ENCODE results near the gene SHKBP1. TPM values are rescaled to one million over a fixed set of nuclear protein-coding genes. Genes with fewer than 3 reads are reported as not detected.

The SHKBP1 gene
- total RNA-seq, 4 donors from 2014 or later: 33.3 to 52.1 (median 42.9) TPM

DNA sequence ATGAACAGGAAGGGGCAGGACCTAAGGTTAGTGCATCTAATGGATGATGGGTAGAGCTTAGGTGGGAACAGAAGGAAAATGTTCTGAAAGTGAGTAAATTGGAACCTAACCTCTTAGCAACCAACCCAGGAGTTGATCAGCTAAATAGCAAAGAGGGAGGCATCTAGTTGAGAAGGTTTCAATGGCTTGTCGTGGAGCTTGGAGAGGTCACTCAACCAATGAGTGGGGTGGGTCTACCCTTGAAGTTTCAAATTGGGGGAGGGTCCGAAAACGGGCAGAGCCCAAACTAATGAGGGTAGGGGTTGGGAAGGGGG lies 5.7 kb upstream of the SHKBP1 start:
- no peak overlapping the region for H3K27ac ChIP-seq
- 31 to 38% methylated on average over 3 of the region's 3 CpGs for WGBS, 2 donors
- H3K4me1 ChIP-seq: peaks cover 10 to 13% of the 10 kb centered on the region in 2 donors
- intact Hi-C loops (cut with DNase I): no loop called here
- no peaks in the 10 kb centered on the region for H3K36me3 ChIP-seq
- no peaks in the 10 kb centered on the region for H3K9me3 ChIP-seq
- H3K27me3 ChIP-seq: peaks cover 17% of the 10 kb centered on the region
- H3K4me3 ChIP-seq (replicated peaks in 1 of 3): no peak overlapping the region
- TF ChIP-seq POLR2A (IDR thresholded peaks at IDR 0.05): no peak
- TF ChIP-seq, protein P1, sequence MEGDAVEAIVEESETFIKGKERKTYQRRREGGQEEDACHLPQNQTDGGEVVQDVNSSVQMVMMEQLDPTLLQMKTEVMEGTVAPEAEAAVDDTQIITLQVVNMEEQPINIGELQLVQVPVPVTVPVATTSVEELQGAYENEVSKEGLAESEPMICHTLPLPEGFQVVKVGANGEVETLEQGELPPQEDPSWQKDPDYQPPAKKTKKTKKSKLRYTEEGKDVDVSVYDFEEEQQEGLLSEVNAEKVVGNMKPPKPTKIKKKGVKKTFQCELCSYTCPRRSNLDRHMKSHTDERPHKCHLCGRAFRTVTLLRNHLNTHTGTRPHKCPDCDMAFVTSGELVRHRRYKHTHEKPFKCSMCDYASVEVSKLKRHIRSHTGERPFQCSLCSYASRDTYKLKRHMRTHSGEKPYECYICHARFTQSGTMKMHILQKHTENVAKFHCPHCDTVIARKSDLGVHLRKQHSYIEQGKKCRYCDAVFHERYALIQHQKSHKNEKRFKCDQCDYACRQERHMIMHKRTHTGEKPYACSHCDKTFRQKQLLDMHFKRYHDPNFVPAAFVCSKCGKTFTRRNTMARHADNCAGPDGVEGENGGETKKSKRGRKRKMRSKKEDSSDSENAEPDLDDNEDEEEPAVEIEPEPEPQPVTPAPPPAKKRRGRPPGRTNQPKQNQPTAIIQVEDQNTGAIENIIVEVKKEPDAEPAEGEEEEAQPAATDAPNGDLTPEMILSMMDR (IDR thresholded peaks at IDR 0.05): no peak
- DNase-seq: no peak

DNA sequence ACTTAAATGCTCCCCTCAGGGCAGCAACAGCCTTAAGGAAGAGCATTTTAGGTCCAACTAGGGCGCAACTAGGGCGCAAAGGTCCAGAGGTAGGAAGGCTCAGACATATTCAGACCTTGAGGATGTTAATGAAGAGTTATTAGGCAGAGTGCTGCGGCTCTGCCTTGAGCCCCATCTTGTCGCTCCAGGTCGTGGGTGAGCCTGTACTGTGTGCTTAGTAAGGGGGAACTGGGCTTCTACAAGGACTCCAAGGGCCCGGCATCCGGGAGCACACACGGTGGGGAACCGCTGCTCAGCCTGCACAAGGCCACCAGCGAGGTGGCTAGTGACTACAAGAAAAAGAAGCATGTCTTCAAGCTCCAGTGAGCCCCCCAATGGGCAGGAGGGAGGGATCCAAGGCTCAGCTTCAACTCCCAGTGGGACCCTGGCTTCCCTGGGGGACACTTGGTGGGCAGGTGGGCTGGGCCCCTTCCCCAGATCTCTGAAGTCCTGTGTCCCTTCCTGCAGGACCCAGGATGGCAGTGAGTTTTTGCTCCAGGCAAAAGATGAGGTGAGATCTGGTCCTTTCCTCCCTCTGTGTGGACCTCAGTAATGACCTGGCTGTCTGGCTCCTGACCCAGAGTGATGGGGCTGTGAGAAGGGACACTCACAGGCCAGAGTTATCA lies 4.7 kb upstream of the SHKBP1 start:
- no peak overlapping the region for H3K4me3 ChIP-seq (replicated peaks in 1 of 3)
- no peaks in the 10 kb centered on the region for H3K36me3 ChIP-seq
- intact Hi-C loops (cut with DNase I): no loop called here
- H3K9me3 ChIP-seq: no peaks in the 10 kb centered on the region
- H3K27me3 ChIP-seq: peaks cover 9% of the 10 kb centered on the region
- 86 to 93% methylated on average over 10 of the region's 10 CpGs for WGBS, 2 donors
- DNase-seq: no peak
- no peak for TF ChIP-seq POLR2A (IDR thresholded peaks at IDR 0.05)
- TF ChIP-seq, protein P1 (IDR thresholded peaks at IDR 0.05): no peak
- peaks cover 10 to 13% of the 10 kb centered on the region in 2 donors for H3K4me1 ChIP-seq
- no peak overlapping the region for H3K27ac ChIP-seq

DNA sequence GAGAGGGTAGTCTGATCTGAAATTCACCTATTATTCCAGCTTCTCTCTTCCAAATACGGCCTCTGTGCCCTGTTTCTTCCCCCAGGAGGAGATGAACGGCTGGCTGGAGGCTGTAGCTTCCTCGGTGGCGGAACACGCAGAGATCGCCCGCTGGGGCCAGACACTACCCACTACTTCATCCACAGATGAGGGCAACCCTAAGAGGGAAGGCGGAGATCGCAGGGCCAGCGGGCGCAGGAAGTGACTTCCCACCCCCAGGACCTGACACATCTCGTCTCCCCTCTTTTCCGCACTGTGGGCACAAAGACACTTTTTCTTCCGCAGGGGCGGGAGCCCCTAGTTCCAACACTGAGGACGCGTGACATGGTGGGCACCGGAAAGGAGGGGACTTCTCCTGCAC lies 1.3 kb upstream of the SHKBP1 start:
- Histone ChIP-seq H3K27me3 (no peaks in the 10 kb centered on the region), H3K4me1 (peaks cover 6 to 10% of the 10 kb centered on the region in 2 donors), H3K36me3 (peaks cover 3 to 4% of the 10 kb centered on the region in 2 donors), H3K4me3 (replicated peaks in 1 of 3) (no peak overlapping the region), H3K9me3 (no peaks in the 10 kb centered on the region), H3K27ac (no peak overlapping the region)
- DNase-seq: no peak
- TF ChIP-seq, protein P1 (IDR thresholded peaks at IDR 0.05): no peak
- no peak for TF ChIP-seq POLR2A (IDR thresholded peaks at IDR 0.05)
- 66 to 74% methylated on average over 18 of the region's 18 CpGs for WGBS, 2 donors
- intact Hi-C loops (cut with DNase I): no loop called here

DNA sequence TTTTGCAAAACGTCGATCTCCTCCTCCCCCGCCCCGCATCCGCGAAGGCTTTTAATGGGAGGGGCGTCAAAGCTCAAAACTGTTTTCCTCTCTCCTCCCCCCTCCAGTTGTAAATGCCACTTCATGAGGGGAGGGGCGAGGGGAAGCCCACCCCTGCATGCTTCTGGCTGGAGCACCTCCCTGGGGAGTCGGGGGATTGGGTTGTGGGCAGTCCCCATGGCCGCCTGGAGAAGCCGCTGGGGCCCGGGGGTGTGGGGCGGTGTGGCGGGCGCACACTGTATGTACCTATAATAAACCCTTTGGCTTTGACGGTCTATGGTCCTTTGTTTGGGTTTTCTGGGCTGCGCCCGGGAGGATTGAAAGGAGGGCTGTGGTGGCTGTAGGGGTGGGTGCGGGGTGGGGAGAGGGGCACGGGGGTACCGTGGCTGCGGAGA lies 505 bp upstream of the SHKBP1 start:
- TF ChIP-seq, protein P1 (IDR thresholded peaks at IDR 0.05): no peak
- TF ChIP-seq POLR2A (IDR thresholded peaks at IDR 0.05): no peak
- Histone ChIP-seq H3K27ac (peak overlapping the region in 1 of 3 donors; percentile 58), H3K27me3 (no peaks in the 10 kb centered on the region), H3K36me3 (peaks cover 5 to 11% of the 10 kb centered on the region in 2 donors), H3K4me3 (replicated peaks in 1 of 3) (peak overlapping the region in 1 of 3 donors; percentile 54), H3K9me3 (no peaks in the 10 kb centered on the region), H3K4me1 (peaks cover 6 to 10% of the 10 kb centered on the region in 2 donors)
- peak in 1 of 2 donors; percentile 12 for DNase-seq
- 2 to 4% methylated on average over 19 to 22 of the region's 22 CpGs for WGBS, 2 donors
- intact Hi-C loops (cut with DNase I): no loop called here

DNA sequence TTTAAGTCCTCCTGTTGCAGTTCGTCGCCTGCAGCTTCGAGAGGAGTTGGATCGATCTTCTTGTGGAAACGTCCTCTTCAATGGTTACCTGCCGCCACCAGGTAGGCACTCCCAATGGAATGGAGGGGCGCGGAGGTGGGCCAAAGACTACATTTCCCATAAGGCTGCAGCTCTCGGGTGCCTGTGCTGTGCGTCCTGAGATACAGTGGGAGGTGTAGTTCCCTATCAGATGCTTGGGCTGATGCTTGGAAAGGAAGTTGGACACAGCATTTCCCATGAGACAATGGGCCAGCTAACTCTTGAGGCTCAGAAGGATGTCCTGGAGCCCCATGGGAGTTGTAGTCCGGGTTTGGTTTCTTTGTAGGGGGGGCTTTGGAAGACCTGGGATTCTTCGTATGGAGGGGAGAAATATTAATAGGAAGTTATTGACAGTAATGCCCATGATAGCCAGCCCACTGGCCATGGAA lies 1.8 kb downstream of the SHKBP1 start:
- no peak for DNase-seq
- 89 to 90% methylated on average over 12 of the region's 12 CpGs for WGBS, 2 donors
- intact Hi-C loops (cut with DNase I): no loop called here

More for the DNA sequence above, 1.8 kb downstream of the SHKBP1 start:
- Histone ChIP-seq H3K4me1 (peaks cover 6 to 10% of the 10 kb centered on the region in 2 donors), H3K9me3 (no peaks in the 10 kb centered on the region), H3K4me3 (replicated peaks in 1 of 3) (no peak overlapping the region), H3K36me3 (peaks cover 8 to 23% of the 10 kb centered on the region in 2 donors), H3K27ac (no peak overlapping the region), H3K27me3 (no peaks in the 10 kb centered on the region)
- TF ChIP-seq POLR2A (IDR thresholded peaks at IDR 0.05): no peak
- TF ChIP-seq, protein P1 (IDR thresholded peaks at IDR 0.05): no peak
